Retina (tissue), 1 donor: ENCODE results near the gene FBLN1.

Source experiments
- DNase-seq: peaks from one replicate; pipeline ENCODE4 v3.0.0-alpha.2; 2016

Gene FBLN1

DNA sequence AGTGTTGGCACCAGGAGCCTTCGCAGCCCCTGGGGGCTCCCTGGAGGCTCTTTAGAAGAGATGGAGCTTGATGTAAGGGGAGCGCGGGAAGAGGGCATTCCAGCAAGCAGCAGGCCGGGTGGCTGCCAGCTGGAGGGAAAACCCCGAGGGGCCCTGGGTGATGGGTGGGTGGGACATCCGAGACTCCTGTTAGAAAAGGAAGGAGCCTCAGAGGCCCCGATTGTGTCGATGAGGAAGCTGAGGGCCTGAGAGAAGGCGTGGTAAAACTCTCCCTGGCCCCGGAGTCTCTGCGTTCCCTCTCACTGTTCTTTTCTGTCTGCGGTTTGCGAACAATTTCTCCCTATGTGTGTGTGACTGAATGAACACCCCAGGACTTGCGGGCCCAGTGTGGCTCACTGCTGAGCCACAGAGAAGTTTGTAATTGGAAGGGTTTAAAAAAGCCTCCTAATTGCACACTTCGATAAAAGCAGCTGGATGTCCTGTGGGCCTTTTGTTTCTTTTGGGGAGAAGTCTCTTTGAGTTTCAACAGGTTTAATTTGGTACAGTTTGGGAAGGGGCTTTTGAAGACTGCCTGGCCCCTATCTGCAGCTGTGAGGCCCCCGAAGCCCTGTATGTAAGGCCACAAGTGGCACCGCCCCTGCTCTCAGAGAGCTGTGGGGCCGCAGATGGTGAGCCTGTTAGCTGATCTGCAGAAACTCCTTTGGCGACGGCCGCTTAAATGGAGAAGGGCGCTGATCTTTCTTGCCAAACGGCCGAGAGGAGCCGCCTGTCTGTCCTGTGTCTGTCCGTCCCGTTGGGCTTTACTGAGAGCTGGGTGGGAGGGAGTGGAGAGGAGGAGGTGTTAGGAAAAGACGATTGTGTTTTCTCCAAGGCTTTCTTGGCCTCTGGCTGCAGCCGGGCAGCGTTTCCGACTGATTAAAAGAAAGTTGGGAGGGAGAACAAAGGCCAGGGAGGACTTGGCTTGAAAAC is 2.0 kb downstream of the FBLN1 start:
- peak; percentile 84 for DNase-seq

DNA sequence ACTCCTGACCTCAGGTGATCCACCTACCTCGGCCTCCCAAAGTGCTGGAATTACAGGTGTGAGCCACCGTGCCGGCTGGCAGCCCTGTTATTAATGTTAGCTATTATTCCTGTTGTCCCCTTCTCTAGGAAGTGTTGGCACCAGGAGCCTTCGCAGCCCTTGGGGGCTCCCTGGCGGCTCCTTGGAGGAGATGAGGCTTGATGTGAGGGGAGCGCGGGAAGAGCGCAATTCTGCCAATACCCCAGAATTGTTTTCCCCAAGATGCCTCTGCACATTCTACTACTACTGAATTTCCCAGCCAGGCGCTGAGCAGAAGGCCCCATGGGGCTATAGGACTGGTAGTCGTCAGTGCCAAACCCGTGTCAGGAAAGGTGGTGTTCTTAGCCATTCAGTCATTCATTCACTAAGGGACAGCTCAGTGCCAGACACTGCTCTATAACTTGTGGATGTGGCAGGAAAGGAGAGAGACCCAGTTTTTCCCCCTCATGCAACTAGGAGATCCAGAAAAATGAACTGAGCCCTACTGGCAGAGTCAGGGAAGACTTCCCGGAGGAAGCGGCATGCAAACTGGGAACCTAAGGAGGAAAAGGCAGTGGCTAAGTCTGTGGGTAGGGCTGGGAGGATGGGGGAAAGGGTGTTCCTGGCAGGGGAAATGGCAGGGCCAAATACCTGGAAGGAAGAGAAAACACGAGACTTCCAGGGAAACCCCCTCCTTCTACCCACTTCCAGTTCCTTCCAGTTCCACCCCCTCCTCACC is 3.5 kb downstream of the FBLN1 start:
- DNase-seq = no peak

DNA sequence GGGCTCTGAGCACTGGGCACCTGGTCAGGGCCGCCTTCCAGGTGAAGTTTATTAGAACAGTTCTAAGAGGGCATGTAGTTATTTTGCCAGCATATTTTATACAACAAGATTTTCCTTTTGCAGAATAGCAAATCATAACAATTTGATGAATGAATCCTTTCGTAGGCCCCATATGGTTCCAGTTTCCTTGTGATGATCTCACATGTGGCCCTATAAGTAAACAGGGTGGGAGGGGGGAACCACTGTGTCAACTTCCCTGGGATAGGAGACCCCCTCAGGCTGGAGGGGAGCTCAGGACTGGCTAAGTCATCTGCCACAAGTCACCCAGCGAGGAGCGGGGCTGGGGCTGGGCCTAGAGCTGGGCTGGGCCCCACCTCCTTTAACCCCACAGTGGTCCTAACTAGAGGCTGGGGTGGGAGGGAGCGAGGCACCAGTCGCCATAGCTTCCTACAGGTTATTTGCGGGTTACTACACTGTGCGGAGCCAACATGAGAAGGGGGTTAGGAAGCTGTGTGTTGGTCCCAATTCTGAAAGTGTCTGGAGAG is 4.2 kb downstream of the FBLN1 start:
- DNase-seq = no peak

DNA sequence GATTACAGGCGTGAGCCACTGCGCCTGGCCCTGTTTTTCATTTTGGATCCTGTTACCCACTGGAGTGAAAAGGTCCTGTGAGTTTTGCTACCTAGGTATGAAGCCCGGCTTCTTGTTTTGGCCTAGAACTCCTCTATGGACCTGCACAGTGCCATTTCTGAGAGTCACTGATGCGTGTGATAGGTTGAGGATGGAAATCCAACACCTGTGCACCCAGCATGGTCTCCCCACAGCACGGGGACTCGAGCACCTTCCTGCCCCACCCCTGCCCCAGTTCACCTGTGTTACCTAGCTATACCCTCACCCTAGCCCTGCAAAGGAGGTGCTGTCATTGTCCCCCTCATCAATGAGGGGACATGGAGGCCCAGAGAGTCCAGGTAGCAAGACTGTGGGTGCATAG is 5.1 kb downstream of the FBLN1 start:
- no peak for DNase-seq

DNA sequence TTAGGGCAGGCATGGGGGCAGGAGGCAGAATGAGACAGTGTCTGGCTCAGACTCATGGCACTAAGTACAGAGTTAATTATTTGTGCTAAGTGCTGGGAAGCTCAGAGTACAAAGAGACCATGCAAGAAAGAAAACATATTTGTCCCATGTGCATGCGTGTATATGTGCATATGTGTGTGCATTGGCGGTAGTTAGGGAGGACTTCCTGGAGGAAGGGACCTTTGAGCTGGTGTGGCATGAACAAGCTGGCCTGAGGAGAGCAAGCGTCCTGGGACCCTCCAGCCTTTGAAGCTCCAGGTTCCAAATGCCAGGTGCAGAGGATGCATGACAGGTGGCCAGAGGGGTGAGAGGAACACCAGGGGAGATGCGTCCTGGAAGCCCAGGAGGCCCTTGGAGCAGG is 6.1 kb downstream of the FBLN1 start:
- DNase-seq = no peak

DNA sequence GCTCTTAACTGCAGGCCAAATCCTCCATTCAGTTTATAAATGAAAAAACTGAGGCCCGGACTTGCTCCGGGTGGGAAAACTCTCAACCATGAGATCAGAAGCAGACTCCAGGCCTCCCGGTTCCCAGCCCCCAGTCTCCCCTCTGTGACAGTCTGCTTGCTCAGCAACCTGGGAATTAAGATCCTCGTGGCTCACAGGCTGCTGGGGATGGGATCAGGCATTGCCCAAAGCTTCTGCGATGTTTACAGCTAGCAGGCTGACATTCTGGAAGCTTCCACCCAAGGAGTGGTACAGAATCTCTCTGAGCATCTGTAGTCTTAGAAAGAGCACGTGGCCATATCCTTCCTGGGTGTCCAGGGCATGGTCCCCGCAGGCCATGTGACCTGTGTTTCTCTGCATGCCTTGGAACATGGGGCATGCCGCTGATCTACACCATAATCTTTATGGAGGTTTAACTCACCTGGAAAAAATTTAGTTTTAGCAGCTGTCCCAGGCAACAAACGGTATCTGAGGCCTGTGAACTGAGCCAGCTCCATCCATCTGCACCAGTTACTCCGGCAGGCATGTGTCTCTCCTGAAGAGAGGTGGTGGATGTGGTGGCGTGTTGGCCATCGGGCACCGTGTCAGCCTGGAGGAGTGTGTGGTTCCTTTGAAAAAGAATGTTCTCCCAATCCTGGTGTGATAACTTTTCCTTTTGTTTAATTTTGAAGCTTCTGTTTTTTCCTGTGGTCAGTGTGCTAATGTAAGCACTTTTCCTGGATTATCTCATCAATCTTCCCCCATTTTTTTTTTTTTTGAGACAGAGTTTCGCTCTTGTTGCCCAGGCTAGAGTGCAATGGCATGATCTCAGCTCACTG is 7.9 kb downstream of the FBLN1 start:
- DNase-seq = no peak

DNA sequence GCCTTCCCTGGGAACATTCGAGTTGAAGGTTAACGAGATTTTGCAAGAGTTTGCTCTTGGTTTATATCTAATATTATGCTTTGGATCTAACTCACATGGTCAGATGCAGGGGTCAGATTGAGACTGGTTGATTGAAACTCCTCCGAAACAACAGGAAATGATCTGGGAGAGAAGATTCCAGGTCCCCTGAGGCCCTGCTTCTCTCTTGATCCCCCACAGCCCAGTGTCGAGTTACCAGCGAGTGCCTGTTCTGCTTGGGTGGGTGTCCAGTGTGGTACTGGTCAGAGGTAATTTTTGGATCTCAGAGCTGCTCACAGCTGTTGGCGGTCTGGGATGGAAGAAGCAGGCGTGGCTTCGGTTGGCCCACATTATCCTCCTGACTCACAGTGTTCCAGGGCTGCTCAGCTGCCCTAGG is 9.2 kb downstream of the FBLN1 start:
- no peak for DNase-seq

DNA sequence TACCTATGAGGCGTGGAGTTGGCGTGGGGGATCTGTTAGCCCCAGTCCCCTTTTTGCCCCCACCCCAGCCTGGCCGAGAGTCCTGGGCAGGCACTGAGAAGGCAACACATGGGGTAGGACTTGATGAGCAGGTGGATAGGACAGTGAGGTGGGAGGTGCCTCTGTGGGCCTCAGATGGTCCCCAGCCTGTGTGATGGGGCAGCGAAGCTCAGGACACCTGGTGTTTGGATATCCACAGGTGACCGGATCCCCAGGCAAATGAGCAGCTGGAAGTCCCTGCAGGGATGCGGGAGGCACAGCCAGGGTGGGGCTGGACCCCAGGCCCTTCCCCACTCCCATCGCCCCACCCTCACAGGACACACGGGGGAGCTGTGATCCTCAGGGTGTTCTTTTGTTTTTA is 9.7 kb downstream of the FBLN1 start:
- DNase-seq = no peak

DNA sequence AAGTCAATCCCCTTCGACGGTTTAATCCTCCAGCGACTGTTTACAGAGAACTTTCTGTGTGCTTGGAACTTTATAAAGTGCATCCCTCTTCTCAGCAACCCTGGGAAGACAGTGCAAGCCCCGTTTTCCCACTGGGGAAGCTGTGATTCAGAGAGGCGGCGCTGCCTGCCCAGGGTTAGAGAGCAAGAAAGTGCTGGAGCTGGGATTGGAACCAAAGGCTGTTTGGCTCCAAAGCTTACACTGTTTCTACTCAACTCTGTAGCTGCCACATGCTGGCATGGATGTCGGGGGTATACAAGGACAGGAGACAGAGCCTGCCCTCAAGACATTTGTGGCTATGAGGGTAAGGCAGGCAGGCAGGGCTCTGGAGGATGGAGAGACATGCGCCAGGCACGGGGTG is 13.0 kb downstream of the FBLN1 start:
- no peak for DNase-seq

DNA sequence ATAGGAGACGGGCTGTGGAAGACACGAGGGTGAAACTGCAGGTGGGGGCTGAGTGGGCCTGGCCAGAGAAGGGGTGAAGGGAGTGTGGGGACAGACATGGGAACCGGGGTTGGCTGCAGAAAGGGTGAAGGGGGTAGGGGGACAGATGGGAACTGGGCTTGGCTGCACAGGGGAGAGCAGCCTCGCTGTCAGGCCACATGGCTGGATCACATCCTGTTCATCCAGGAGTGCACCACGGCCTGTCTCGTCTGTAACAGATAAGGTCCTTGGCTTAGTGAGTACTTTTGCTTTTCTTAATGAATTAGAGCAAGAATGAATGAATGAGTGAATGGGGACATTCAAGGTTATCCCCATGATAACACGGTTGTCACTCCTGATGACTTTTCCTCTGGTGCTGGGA is 13.5 kb downstream of the FBLN1 start:
- no peak for DNase-seq

DNA sequence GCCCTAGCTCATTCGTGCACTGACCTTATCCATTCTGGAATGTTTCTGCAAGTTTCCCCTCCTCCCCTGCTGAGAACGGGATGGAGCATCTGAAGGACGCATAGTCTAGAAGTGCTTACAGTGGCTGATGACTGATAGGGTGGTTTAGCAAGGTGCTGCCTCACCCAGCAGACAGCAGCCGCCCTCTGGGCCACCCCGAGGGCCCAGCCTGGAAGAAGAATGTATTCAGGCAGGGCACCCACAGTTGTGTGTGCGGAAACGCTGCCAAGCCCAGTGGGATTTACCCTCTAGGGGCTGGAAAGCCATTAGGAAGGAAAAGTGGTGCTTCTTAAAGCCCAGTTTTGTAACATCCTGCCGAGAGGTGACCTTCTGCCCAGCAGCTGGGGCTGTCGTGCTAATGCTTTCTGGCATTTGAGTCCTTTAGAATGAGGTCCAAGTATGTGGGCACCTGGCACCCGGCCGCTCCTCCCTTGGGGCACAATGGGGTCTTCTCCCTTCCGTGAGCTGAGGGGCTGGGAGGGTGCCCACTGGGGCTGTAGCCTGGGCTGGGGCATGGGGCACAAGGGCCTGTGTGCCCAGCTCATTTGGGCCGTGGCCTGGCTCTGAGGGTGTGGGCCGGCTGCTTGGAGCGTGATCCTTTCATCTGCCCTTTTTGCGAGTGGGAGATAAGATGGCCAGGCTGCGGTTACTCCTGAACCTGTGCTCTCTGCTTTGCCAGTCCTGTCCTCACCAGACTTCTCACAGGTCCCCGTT is 14.4 kb downstream of the FBLN1 start:
- peak; percentile 53 for DNase-seq

DNA sequence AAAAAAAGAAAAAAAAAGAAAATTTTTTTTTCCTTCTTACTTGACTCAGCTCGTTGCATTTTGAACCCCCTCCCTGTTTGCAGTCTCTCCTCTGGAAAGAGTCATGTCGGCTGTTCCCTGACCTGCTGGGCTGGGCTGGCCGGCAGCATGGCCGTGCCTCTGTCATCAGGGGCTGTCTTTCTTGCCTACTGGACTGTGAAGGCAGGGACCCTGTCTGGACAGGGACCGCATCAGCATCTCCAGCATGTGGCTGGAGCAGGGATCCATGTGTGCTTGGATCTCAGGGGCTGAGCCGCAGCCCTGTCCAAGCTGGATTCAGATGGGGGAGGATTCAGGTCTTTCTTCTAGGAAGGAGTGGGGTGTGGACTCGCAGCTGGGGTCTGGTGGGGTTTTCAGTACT is 15.5 kb downstream of the FBLN1 start:
- DNase-seq = no peak

DNA sequence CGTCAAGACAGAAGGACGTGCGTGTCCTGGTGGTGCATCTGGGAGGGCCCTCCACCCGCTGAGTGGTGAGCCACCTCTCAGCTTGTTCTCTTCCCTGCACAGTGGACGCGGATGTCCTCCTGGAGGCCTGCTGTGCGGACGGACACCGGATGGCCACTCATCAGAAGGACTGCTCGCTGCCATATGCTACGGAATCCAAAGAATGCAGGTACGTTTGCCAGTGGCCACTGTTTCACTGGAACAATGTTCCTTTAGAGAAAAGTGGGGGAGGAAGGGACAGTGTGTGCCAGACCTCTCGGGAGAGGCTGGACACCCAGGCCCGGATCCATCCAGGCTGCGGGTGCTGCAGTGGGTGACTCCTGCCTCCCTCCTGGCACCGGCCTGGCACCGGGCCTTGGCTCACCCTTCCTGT is 15.9 kb downstream of the FBLN1 start:
- no peak for DNase-seq

DNA sequence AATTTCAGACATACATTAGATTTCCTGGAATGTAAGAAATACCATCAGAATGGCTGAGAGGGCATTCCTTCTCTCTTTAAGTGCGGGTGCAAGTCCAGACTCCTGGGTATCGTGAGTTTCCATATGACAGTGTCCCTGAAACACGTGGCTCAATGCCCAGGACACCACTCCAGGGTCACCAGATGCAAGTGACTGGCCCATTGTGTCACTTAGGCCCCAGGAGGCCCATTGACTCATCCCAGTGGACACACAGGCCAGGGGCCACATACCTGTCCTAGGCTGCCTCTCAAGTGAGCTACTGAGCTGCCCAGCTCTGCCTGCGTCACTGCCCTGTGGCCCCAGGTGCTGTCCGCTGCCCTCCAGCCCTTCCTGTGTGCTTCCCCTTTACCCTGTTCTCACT is 18.5 kb downstream of the FBLN1 start:
- no peak for DNase-seq

DNA sequence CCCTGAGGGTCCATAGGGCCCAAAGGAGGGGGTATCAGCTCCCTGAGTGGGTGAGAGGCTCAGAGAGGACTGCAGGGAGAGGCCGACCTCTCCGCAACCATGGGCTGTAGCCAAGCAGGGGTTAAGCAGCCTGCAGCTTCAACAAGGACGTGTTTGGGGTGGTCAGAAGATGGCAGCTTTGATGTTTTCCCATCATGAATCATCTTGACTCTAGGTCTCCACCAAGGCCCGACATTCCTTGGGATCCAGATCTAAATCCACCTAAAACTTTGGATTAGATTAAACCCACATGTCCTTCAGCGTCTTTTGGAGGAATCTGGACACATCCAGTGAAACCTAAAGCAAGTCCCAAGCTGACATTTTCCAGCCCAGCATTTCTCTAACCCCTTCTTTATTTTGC is 19.8 kb downstream of the FBLN1 start:
- DNase-seq = no peak

DNA sequence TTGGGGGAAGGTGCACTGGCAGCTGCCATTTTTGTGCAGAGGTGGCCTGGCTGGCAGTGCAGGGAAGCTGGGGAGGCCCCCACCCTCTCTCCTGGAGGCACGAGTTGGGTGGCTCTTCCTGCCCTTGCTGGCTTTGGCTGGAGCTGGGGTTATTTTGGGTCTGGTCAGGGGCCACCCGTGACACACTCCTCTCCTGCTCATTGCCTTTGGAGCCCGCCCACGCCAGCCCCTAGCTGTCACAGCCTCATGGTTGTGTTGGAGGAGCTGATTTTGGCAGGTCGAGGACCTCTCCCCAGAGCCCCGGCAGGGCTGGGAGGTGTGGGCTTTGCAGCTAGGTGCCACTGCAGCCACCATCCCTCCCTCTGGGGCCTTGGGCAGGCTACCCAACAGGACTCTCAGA is 21.5 kb downstream of the FBLN1 start:
- no peak for DNase-seq

DNA sequence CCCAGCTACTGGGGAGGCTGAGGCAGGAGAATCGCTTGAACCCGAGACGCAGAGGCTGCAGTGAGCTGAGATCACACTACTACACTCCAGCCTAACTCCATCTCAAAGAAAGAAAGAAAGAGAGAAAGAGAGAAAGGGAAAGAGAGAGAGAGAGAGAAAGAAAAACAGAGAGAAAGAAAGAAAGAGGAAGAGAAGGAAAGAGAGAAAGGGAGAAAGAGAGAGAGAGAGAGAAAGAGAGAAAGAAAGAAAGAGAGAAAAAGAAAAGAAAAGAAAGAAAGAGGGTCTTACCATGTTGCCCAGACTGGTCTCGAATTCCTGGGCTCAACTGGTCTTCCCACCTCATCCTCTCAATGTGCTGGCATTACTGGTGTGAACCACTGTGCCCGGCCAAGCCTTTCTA is 22.3 kb downstream of the FBLN1 start:
- no peak for DNase-seq

DNA sequence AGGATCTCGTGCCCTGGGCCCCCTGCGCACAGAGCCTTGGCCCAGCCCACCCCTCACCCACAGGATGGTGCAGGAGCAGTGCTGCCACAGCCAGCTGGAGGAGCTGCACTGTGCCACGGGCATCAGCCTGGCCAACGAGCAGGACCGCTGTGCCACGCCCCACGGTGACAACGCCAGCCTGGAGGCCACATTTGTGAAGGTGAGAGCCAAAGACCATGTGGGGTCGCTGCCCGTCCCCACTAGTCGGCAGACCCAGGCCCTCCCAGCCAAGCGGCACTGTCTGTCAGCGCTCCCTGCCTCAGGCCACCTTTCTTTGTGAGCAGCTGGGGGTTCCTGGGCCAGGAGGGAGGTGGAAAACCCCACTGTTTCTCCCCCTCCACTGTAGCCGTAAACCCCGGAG is 22.8 kb downstream of the FBLN1 start:
- no peak for DNase-seq

DNA sequence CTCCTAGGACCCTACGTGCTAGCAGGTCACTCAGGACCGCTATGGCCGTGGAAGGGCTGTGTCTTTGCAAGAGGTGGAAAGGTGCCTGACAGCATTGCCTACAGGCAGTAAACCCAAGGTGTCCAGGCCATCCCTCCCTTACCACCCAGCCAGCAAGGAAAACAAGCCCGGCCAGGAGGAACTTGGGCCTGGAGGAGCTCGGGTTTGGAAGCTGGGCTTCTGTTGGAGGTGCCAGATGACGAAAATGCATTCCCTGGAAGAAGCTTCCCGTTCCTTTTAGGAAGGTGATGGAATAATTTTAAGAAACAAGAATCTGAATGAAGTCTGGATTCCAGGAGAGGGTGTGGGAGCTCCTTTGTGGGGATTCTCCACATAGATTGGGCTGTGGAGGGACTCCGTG is 23.6 kb downstream of the FBLN1 start:
- DNase-seq = no peak

DNA sequence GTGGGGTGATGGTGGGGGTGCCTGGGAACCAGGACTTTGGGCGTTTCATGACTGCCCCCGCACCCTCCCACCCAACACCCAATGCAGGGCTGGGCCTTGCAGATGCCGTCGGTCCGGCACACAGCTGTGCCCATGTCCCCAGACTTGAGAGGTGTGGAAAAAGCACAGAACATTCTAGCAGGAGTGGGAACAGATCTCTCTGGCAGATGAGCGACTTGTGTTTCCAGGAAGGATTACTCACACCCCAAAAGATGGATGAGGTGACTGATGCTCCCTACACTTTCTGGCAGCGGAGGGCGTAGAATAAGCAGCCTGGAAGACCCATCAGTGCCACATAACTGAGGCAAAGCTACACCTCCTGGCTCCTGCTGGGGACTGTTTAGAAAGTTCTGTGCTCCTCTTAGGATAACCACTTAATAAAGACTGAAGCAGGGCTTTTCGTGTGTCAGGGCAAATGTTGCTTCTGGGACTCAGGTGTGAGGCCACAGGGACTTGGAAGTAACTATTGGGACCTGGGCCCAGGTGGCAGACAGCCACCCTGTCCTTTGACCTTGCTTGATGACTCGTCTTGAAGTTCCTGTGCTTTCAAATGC is 24.2 kb downstream of the FBLN1 start:
- no peak for DNase-seq

DNA sequence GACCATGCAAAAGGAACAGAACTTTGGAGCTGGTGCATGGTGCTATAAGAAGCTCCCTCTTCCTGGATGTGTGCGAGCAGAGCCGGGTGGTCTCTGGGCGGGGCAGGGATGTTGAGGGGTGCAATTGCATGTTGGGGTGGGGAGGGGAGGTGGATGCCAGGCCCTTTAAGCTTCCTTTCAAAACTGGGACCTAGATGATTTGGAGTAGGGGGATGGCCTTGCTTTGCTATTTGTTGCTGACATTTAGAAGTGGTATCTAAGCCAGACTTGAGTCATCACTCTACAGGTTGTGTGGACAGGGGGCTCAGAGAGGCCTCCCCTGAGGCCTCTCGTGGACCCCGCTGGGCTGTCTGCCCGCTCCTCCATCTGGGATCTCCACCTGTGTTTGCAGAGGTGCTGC is 24.8 kb downstream of the FBLN1 start:
- no peak for DNase-seq

DNA sequence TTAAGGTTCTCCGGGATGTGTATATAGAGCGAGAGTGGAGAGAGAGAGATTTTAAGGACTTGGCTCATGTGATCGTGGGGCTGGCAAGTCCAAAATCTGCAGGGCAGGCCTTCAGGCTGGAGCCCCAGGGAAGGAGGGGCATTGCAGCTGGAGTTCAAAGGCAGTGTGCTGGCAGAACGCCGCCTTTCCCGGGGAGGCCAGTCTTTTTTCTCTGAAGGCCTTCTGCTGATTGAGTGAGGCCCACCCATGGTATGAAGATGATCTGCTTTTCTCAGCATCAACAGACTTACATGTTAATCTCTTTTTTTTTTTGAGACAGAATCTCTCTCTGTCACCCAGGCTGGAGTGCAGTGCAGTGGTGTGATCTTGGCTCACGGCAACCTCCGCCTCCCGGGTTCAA is 25.4 kb downstream of the FBLN1 start:
- no peak for DNase-seq
